Trophoblast cell (in vitro differentiated cells and primary cell): ENCODE data around the gene GABRR3.

Experiments used
- DNase-seq, 2 donors: peaks; one replicate each; pipeline ENCODE4 v3.0.0-alpha.2; 2016
- H2AFZ ChIP-seq: 2 replicates; pipeline ENCODE4 v1.6.1; 2013; ENCODE audit warnings: low read length, moderate library complexity, mild to moderate bottlenecking; ENCODE audit not compliant: insufficient read depth, poor library complexity
- H2AK5ac ChIP-seq: 2 replicates; pipeline ENCODE4 v1.6.1; 2013; ENCODE audit warnings: mild to moderate bottlenecking, low read length
- H2BK120ac ChIP-seq: 2 replicates; pipeline ENCODE4 v1.6.1; 2013; ENCODE audit warnings: low read length, mild to moderate bottlenecking, moderate library complexity; ENCODE audit not compliant: insufficient read depth, poor library complexity
- H2BK12ac ChIP-seq: 2 replicates; pipeline ENCODE4 v1.6.1; 2013; ENCODE audit warnings: mild to moderate bottlenecking, low read length, moderate library complexity
- H2BK5ac ChIP-seq: 2 replicates; pipeline ENCODE4 v1.6.1; 2013; ENCODE audit warnings: low read length, low read depth, moderate library complexity, mild to moderate bottlenecking; ENCODE audit not compliant: poor library complexity
- H3K14ac ChIP-seq: 2 replicates; pipeline ENCODE4 v1.6.1; 2013; ENCODE audit warnings: mild to moderate bottlenecking, low read length
- H3K18ac ChIP-seq: 2 replicates; pipeline ENCODE4 v1.6.1; 2013; ENCODE audit warnings: mild to moderate bottlenecking, low read length
- H3K23ac ChIP-seq: 2 replicates; pipeline ENCODE4 v1.6.1; 2013; ENCODE audit warnings: low read length
- H3K27ac ChIP-seq: 2 replicates; pipeline ENCODE4 v1.5.1; 2013; ENCODE audit warnings: low read depth, mild to moderate bottlenecking, inconsistent platforms, low read length, moderate library complexity
- H3K27me3 ChIP-seq: 2 replicates; pipeline ENCODE4 v1.6.1; 2013; ENCODE audit warnings: inconsistent platforms, mild to moderate bottlenecking, low read length, moderate library complexity; ENCODE audit not compliant: insufficient read depth
- H3K36me3 ChIP-seq, 2 experiments: 1 replicate in 1 of 2; 2 replicates in 1 of 2; pipeline ENCODE4 v1.6.1; 2013; ENCODE audit warnings: low read length in 2 of 2, mild to moderate bottlenecking in 2 of 2, moderate library complexity in 1 of 2; ENCODE audit not compliant: insufficient read depth in 2 of 2, control insufficient read depth in 1 of 2
- H3K4ac ChIP-seq: 2 replicates; pipeline ENCODE4 v1.6.1; 2013; ENCODE audit warnings: low read depth, mild to moderate bottlenecking, low read length, moderate library complexity
- H3K4me1 ChIP-seq, 2 experiments: 1 replicate in 1 of 2; 2 replicates in 1 of 2; pipeline ENCODE4 v1.6.1; 2013; ENCODE audit warnings: low read length in 2 of 2, mild to moderate bottlenecking in 2 of 2, moderate library complexity in 1 of 2; ENCODE audit not compliant: insufficient read depth in 2 of 2, control insufficient read depth in 1 of 2
- H3K4me2 ChIP-seq: 2 replicates; pipeline ENCODE4 v1.6.1; 2013; ENCODE audit warnings: inconsistent platforms, mild to moderate bottlenecking, low read length, moderate library complexity
- H3K4me3 ChIP-seq: 2 replicates; pipeline ENCODE4 v1.5.1; 2013; ENCODE audit warnings: mild to moderate bottlenecking, low read depth, low read length, inconsistent platforms
- H3K79me1 ChIP-seq: one replicate; pipeline ENCODE4 v1.6.1; 2013; ENCODE audit warnings: low read length
- H3K79me2 ChIP-seq: 2 replicates; pipeline ENCODE4 v1.6.1; 2013; ENCODE audit warnings: low read length, mild to moderate bottlenecking; ENCODE audit not compliant: control insufficient read depth, insufficient read depth, poor library complexity
- H3K9ac ChIP-seq: 2 replicates; pipeline ENCODE4 v1.6.1; 2013; ENCODE audit warnings: mild to moderate bottlenecking, low read length
- H3K9me3 ChIP-seq: 2 replicates; pipeline ENCODE4 v1.6.1; 2013; ENCODE audit warnings: low read depth, mild to moderate bottlenecking, control low read depth, inconsistent platforms, low read length; ENCODE audit not compliant: insufficient read depth
- H4K12ac ChIP-seq: 2 replicates; pipeline ENCODE4 v1.6.1; 2013; ENCODE audit warnings: low read depth, mild to moderate bottlenecking, low read length, moderate library complexity
- H4K8ac ChIP-seq: 2 replicates; pipeline ENCODE4 v1.6.1; 2013; ENCODE audit warnings: low read depth, mild to moderate bottlenecking, low read length, moderate library complexity
- H4K91ac ChIP-seq: one replicate; pipeline ENCODE4 v1.6.1; 2013; ENCODE audit warnings: low read depth, mild to moderate bottlenecking, low read length, moderate library complexity
- WGBS: extraction: QIAGEN DNeasy Blood & Tissue Kit; methylation state at CpG from one replicate; pipeline ENCODE4 v1.1.7; 2013; ENCODE audit warnings: missing lambda C conversion rate; ENCODE audit not compliant: insufficient read length, insufficient coverage; ENCODE audit errors: extremely low coverage; 5-methylcytosine and 5-hydroxymethylcytosine counted together

GABRR3 gene

DNA sequence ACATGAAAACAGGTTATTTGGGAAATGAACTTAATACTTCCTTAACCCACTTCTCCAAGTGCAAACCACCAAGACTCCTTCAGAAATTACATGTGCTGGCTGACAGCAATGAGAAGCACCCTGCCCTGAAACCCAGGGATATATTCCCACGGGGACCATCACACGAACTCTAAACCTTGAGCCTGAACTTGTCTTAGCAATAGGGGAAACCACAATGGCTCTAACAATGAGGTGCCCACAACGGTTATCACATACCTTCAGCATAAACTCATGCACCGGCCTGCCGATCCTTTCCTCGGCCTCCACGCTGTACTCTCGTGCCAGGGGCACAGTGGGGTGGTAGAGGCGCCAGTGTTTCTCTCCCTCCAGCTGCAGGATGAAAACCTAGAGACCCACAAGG, 76.3 kb downstream of the GABRR3 start:
- H3K4ac ChIP-seq, result no peak overlapping the region
- WGBS, result no CpG with 5 or more reads among the region's 9 CpGs
- H3K27ac ChIP-seq, result no peak overlapping the region
- no peak overlapping the region for H4K8ac ChIP-seq
- H3K36me3 ChIP-seq, result peaks cover 0 to 4% of the 10 kb centered on the region in 2 experiments
- H3K14ac ChIP-seq, result no peak overlapping the region
- no peak overlapping the region for H2BK5ac ChIP-seq
- no peak overlapping the region for H3K9ac ChIP-seq
- no peak overlapping the region for H4K12ac ChIP-seq
- no peak for DNase-seq
- no peaks in the 10 kb centered on the region for H3K9me3 ChIP-seq
- no peak overlapping the region for H3K18ac ChIP-seq
- H3K4me2 ChIP-seq, result no peak overlapping the region
- no peaks in the 10 kb centered on the region for H3K27me3 ChIP-seq
- no peak overlapping the region for H2BK12ac ChIP-seq
- H2BK120ac ChIP-seq, result no peak overlapping the region
- no peak overlapping the region for H3K23ac ChIP-seq
- peak overlapping the region; percentile 29 for H2AK5ac ChIP-seq
- H4K91ac ChIP-seq, result no peak overlapping the region
- H3K79me1 ChIP-seq, result no peaks in the 10 kb centered on the region
- H2AFZ ChIP-seq, result no peak overlapping the region
- peaks cover 0 to 4% of the 10 kb centered on the region in 2 experiments for H3K4me1 ChIP-seq
- no peaks in the 10 kb centered on the region for H3K79me2 ChIP-seq
- no peak overlapping the region for H3K4me3 ChIP-seq

- Histone ChIP-seq H3K9ac (no peak overlapping the region), H2BK120ac (no peak overlapping the region), H3K23ac (no peak overlapping the region), H2AK5ac (no peak overlapping the region), H3K4me2 (no peak overlapping the region), H3K4me3 (no peak overlapping the region), H3K36me3 (peaks cover 0 to 4% of the 10 kb centered on the region in 2 experiments), H3K4ac (no peak overlapping the region), H4K91ac (no peak overlapping the region), H2AFZ (no peak overlapping the region), H4K8ac (no peak overlapping the region), H3K27me3 (no peaks in the 10 kb centered on the region), H2BK5ac (no peak overlapping the region), H3K27ac (no peak overlapping the region), H3K9me3 (no peaks in the 10 kb centered on the region), H3K4me1 (peaks cover 0 to 4% of the 10 kb centered on the region in 2 experiments), H3K79me1 (no peaks in the 10 kb centered on the region), H3K14ac (no peak overlapping the region), H3K79me2 (no peaks in the 10 kb centered on the region), H3K18ac (no peak overlapping the region), H2BK12ac (no peak overlapping the region), H4K12ac (no peak overlapping the region)
- WGBS, result no CpG with 5 or more reads among the region's 2 CpGs
- peak in 1 of 2 donors; percentile 40 for DNase-seq
These were observed 76.7 kb downstream of the GABRR3 start for GRCh38 chr3:97958396-97958795.

- H3K9ac ChIP-seq, result no peak overlapping the region
- H3K4me3 ChIP-seq, result no peak overlapping the region
- H3K23ac ChIP-seq, result no peak overlapping the region
- H2BK5ac ChIP-seq, result no peak overlapping the region
- H2BK120ac ChIP-seq, result no peak overlapping the region
- H3K36me3 ChIP-seq, result peaks cover 0 to 4% of the 10 kb centered on the region in 2 experiments
- H2AFZ ChIP-seq, result no peak overlapping the region
- DNase-seq, result peak; percentile 78 to 91
- no peaks in the 10 kb centered on the region for H3K27me3 ChIP-seq
- H4K91ac ChIP-seq, result no peak overlapping the region
- no peak overlapping the region for H3K14ac ChIP-seq
- no peaks in the 10 kb centered on the region for H3K79me2 ChIP-seq
- no peak overlapping the region for H3K4ac ChIP-seq
- no peak overlapping the region for H2AK5ac ChIP-seq
- no peaks in the 10 kb centered on the region for H3K9me3 ChIP-seq
- no peaks in the 10 kb centered on the region for H3K79me1 ChIP-seq
- H3K18ac ChIP-seq, result no peak overlapping the region
- no peak overlapping the region for H3K27ac ChIP-seq
- H4K8ac ChIP-seq, result no peak overlapping the region
- no peak overlapping the region for H4K12ac ChIP-seq
- no peak overlapping the region for H3K4me2 ChIP-seq
- no peak overlapping the region for H2BK12ac ChIP-seq
- no CpG with 5 or more reads among the region's 8 CpGs for WGBS
- H3K4me1 ChIP-seq, result peaks cover 0 to 6% of the 10 kb centered on the region in 2 experiments
These were observed 77.4 kb downstream of the GABRR3 start for GRCh38 chr3:97957617-97958311.

GRCh38 chr3:97956051-97956450, 79.1 kb downstream of the GABRR3 start:
- Histone ChIP-seq H3K4me3 (no peak overlapping the region), H3K79me1 (peaks cover 2% of the 10 kb centered on the region), H3K4ac (no peak overlapping the region), H3K27ac (no peak overlapping the region), H2BK12ac (no peak overlapping the region), H3K18ac (no peak overlapping the region), H2BK120ac (no peak overlapping the region), H2AK5ac (no peak overlapping the region), H3K14ac (no peak overlapping the region), H3K79me2 (no peaks in the 10 kb centered on the region), H3K36me3 (peaks cover 0 to 4% of the 10 kb centered on the region in 2 experiments), H2BK5ac (no peak overlapping the region), H4K91ac (no peak overlapping the region), H3K9me3 (no peaks in the 10 kb centered on the region), H3K23ac (no peak overlapping the region), H4K8ac (no peak overlapping the region), H2AFZ (no peak overlapping the region), H3K27me3 (no peaks in the 10 kb centered on the region), H3K4me1 (peaks cover 2 to 3% of the 10 kb centered on the region in 2 experiments), H3K4me2 (no peak overlapping the region), H3K9ac (no peak overlapping the region), H4K12ac (no peak overlapping the region)
- WGBS, result no CpG with 5 or more reads among the region's 3 CpGs
- DNase-seq, result peak; percentile 76 to 91
